ENCODE measurements around the gene NSL1.

DNA sequence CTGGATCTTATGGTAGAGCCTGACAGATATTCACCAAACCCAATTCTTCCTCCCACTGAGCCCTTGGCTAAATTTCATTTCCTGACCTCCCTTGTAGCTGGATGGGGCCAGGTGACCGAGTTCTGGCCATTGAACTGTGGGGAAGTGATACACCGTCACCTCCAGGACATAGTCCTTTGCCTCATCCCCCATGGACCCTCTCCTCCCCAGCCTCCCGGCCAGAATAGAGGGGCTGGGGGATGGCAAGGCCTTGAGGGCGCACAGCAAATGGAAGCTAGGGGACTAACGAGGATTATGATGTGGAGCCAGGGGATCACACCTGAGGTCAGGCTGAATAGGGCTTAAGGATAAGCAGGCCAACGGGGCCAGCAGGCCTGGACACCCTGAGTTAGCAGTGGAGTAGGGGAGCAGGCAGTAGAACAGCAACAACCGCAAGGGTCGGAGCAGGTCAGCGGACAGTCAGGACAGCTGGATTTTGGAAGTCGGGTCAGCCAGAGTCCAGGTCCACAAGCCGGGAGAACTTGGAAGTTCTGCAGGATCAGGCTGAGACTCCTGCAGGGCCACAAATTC lies 107.0 kb downstream of the NSL1 start:
- TF ChIP-seq, protein P1, sequence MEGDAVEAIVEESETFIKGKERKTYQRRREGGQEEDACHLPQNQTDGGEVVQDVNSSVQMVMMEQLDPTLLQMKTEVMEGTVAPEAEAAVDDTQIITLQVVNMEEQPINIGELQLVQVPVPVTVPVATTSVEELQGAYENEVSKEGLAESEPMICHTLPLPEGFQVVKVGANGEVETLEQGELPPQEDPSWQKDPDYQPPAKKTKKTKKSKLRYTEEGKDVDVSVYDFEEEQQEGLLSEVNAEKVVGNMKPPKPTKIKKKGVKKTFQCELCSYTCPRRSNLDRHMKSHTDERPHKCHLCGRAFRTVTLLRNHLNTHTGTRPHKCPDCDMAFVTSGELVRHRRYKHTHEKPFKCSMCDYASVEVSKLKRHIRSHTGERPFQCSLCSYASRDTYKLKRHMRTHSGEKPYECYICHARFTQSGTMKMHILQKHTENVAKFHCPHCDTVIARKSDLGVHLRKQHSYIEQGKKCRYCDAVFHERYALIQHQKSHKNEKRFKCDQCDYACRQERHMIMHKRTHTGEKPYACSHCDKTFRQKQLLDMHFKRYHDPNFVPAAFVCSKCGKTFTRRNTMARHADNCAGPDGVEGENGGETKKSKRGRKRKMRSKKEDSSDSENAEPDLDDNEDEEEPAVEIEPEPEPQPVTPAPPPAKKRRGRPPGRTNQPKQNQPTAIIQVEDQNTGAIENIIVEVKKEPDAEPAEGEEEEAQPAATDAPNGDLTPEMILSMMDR (IDR thresholded peaks at IDR 0.05): no peak
- TF ChIP-seq POLR2A (IDR thresholded peaks at IDR 0.05): no peak

All from heart left ventricle (tissue), 13 donors.